Esophagus (tissue), 2 donors: Measurements from ENCODE around the gene DGKZ. TPM values are rescaled to one million over a fixed set of nuclear protein-coding genes. Genes with fewer than 3 reads are reported as not detected.

Experiments
- H3K27ac ChIP-seq, 2 donors: one replicate each; pipeline ENCODE4 v1.5.1; 2013; ENCODE audit warnings: low read depth in 2 of 2, mild to moderate bottlenecking in 2 of 2, inconsistent platforms in 1 of 2, low read length in 1 of 2, moderate library complexity in 1 of 2
- H3K27me3 ChIP-seq, 2 donors: one replicate each; pipeline ENCODE4 v1.6.1; 2013; ENCODE audit warnings: low read length in 2 of 2, control low read depth in 1 of 2, mild to moderate bottlenecking in 1 of 2; ENCODE audit not compliant: insufficient read depth in 2 of 2, control insufficient read depth in 1 of 2
- H3K36me3 ChIP-seq, 2 donors: one replicate each; pipeline ENCODE4 v1.6.1; 2013; ENCODE audit warnings: low read length in 1 of 2; ENCODE audit not compliant: control insufficient read depth in 2 of 2, insufficient read depth in 2 of 2
- H3K4me1 ChIP-seq, 2 donors: one replicate each; pipeline ENCODE4 v1.6.1; 2013; ENCODE audit warnings: low read length in 1 of 2; ENCODE audit not compliant: control insufficient read depth in 2 of 2, insufficient read depth in 2 of 2
- H3K4me3 ChIP-seq, 2 donors: one replicate each; pipeline ENCODE4 v1.5.1; 2013; ENCODE audit warnings: low read length in 2 of 2, mild to moderate bottlenecking in 2 of 2, low read depth in 1 of 2, moderate library complexity in 1 of 2
- H3K9me3 ChIP-seq, 2 donors: one replicate each; pipeline ENCODE4 v1.6.1; 2013; ENCODE audit warnings: mild to moderate bottlenecking in 2 of 2, low read depth in 1 of 2, low read length in 1 of 2, moderate library complexity in 1 of 2; ENCODE audit not compliant: control insufficient read depth in 2 of 2, insufficient read depth in 1 of 2
- WGBS, 2 donors: extraction: QIAGEN DNeasy Blood & Tissue Kit; methylation state at CpG; one replicate each; pipeline ENCODE4 v1.1.7; 2013; 5-methylcytosine and 5-hydroxymethylcytosine counted together
- polyA plus RNA-seq, 2 donors: library from polyadenylated mRNA; stranded (reverse); fragments of 200-250 nt; gene quantifications; one replicate each; pipeline ENCODE4 v1.2.3, GENCODE V29; 2013
- donor health status: healthy with polysubstance abuse.
- donor health status: Bipolar disorder and iron deficiency.

DGKZ gene
- polyA plus RNA-seq, 2 donors = 27.3 to 36.6 TPM

DNA sequence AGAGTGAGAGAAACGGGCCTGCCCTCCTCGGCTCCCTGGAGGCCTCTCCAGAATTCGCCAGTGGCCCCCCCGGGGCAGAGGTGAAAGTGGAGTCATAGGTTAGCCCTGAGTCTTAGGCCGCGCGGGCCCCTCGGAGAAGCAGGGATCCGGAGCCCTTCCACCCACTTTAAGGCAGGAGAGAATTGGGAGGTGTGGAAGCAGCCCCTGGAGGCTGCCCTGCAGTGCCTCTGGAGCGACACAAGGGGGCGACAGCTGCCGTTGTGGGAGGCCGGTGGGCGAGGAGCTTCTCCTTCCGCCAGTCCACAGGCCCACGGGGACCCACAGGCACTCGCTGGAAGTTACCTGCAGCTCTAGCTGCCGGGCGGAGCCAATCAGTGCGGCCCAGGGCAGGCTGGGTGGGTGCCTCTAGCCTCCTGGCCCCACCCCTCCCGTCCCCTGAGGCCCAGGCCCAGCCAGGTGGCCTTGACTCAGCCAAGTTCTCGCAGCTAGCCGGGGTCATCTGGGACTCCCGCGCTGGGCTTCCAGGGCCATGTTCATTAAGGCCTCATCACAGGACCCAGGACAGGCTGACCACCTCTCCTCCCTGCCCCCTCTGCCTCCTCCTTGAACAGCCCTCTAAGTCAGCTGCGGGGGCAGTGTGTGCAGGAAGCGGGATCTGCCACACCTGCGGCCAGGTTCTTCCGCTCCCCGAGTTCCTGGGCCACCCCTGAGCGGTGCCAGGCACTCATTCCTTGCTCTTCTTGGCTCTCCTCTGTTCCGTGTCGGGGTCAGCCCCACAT, 5.0 kb downstream of the DGKZ start:
- H3K4me1 ChIP-seq = peaks cover 3 to 33% of the 10 kb centered on the region in 2 donors
- no peaks in the 10 kb centered on the region for H3K27me3 ChIP-seq
- H3K9me3 ChIP-seq = no peaks in the 10 kb centered on the region
- peak overlapping the region in 1 of 2 donors; percentile 9 for H3K27ac ChIP-seq
- H3K4me3 ChIP-seq = no peak overlapping the region
- WGBS, 2 donors = 31 to 44% methylated on average over 33 of the region's 33 CpGs
- H3K36me3 ChIP-seq = peaks cover 0 to 3% of the 10 kb centered on the region in 2 donors

DNA sequence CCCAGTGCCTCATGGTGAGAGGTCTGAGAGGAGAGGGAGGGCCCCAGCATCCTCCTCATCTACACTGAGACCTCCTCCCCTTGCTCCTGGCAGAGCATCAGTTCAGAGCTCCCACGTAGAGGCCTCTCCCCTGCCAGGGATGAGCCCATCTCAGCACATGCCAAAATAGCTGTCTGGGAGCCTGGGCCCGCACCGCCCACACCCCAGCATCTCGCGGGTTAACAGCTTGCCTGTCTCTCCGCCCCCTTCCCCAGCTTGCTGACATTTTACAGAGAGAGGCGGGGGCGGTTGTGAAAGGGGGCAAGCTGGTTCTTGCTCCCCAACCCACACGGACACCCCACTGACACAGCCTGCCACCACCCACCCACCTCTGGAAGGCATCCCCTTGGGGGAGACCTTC, 6.4 kb downstream of the DGKZ start:
- 25 to 47% methylated on average over 9 of the region's 9 CpGs for WGBS, 2 donors
- peaks cover 3 to 29% of the 10 kb centered on the region in 2 donors for H3K4me1 ChIP-seq
- H3K27ac ChIP-seq = peak overlapping the region in 1 of 2 donors; percentile 29
- no peaks in the 10 kb centered on the region for H3K9me3 ChIP-seq
- H3K4me3 ChIP-seq = no peak overlapping the region
- H3K36me3 ChIP-seq = peaks cover 0 to 3% of the 10 kb centered on the region in 2 donors
- H3K27me3 ChIP-seq = no peaks in the 10 kb centered on the region

DNA sequence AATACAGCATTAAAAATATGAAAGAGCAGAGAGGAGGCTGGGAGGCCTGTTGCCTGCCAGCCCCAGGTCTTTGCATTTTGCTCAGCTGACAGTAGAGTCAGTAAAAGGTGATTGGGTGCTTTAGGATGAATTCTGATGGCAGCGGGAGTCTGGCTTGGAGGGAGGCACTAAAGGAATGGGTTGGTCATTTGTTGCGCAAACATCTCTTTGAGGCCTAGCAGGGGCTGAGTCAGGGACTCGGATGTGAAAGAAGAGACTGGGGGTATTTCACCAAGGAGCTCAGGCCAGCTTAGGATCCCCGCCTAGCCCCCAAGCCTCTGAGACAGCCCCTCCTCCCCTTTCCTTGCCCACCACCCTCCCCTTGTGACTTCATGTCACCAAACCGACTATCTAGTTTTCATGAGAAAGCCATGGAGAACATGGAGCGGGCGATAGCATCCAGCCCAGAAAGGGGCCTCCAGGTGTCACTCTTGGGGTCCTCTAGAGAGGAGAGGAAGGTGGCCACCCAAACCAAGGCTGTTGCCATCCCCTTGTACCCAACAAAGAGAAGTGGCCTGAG, 9.7 kb downstream of the DGKZ start:
- 79 to 80% methylated on average over 7 of the region's 7 CpGs for WGBS, 2 donors
- Histone ChIP-seq H3K36me3 (peaks cover 0 to 3% of the 10 kb centered on the region in 2 donors), H3K9me3 (no peaks in the 10 kb centered on the region), H3K4me3 (no peak overlapping the region), H3K27me3 (no peaks in the 10 kb centered on the region), H3K27ac (no peak overlapping the region), H3K4me1 (peaks cover 7 to 23% of the 10 kb centered on the region in 2 donors)

DNA sequence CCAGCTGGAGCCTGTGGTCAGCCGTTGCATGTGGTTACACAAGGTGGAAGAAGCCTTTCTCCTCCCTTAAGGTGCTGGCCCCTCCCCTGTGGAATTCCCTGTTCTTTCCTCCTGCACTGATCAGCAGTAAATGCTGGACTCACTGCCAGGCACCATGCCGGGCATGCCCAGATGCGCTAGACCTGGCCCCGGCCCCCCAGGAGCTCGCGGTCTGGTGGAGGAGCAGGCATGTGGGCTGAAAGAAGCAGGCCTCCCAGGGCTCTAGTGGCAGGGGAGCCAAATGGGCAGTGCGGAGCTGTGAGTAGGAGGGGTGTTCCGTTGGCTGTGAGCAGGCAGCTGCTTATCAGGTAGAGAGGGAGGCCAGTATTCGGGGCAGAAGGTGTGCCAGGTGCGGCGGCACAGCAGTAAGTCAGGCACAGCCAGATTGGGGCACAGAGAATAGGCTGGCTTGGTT, 10.2 kb downstream of the DGKZ start:
- 45 to 50% methylated on average over 11 of the region's 11 CpGs for WGBS, 2 donors
- Histone ChIP-seq H3K4me3 (no peak overlapping the region), H3K36me3 (peaks cover 0 to 3% of the 10 kb centered on the region in 2 donors), H3K4me1 (peaks cover 7 to 22% of the 10 kb centered on the region in 2 donors), H3K9me3 (no peaks in the 10 kb centered on the region), H3K27me3 (no peaks in the 10 kb centered on the region), H3K27ac (peak overlapping the region; percentile 24 to 59)

DNA sequence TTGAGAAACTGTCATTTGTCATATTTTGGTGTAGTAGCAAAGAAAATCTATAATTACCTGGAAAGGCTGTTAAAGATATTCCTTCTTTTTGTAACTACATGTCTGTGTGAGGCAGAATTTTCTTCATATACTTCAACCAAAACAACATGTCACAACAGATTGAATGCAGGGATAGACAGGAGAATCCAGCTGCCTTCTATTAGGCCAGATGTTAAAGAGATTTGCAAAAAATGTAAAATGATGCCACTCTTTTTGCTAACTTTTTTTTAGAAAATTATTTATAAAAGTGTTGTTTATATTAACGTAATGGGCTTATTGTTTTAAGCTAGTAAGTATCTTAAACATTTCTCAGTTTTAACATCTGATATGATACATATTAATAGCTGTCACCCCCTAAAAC, 12.7 kb downstream of the DGKZ start:
- peaks cover 17 to 31% of the 10 kb centered on the region in 2 donors for H3K4me1 ChIP-seq
- H3K27me3 ChIP-seq = no peaks in the 10 kb centered on the region
- no peaks in the 10 kb centered on the region for H3K36me3 ChIP-seq
- no peaks in the 10 kb centered on the region for H3K9me3 ChIP-seq
- WGBS, 2 donors = 62 to 79% methylated on average over 1 of the region's 1 CpG
- H3K4me3 ChIP-seq = no peak overlapping the region
- H3K27ac ChIP-seq = no peak overlapping the region

DNA sequence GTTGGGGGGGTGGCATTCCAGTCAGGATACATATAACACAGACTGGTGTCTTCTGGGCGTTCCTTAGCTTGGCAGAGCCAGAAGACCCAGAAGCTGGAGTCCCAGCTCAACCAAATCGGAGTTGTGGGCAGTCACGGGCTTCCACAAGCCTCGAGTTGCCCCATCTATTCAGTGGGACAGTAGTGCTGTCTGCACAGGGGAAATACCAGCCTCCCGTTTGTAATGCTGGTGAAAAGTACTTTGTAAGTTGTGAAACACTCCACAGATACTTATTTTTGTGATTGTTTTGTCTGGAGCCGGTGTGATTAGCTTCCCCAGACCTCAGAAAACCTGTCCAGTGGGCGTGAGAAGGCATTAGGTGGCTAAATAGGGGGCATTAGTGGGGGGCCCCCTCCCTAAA, 13.6 kb downstream of the DGKZ start:
- WGBS, 2 donors = 45 to 59% methylated on average over 7 of the region's 7 CpGs
- Histone ChIP-seq H3K27me3 (no peaks in the 10 kb centered on the region), H3K4me3 (no peak overlapping the region), H3K4me1 (peaks cover 17 to 31% of the 10 kb centered on the region in 2 donors), H3K36me3 (no peaks in the 10 kb centered on the region), H3K9me3 (no peaks in the 10 kb centered on the region), H3K27ac (peak overlapping the region; percentile 61 to 85)

DNA sequence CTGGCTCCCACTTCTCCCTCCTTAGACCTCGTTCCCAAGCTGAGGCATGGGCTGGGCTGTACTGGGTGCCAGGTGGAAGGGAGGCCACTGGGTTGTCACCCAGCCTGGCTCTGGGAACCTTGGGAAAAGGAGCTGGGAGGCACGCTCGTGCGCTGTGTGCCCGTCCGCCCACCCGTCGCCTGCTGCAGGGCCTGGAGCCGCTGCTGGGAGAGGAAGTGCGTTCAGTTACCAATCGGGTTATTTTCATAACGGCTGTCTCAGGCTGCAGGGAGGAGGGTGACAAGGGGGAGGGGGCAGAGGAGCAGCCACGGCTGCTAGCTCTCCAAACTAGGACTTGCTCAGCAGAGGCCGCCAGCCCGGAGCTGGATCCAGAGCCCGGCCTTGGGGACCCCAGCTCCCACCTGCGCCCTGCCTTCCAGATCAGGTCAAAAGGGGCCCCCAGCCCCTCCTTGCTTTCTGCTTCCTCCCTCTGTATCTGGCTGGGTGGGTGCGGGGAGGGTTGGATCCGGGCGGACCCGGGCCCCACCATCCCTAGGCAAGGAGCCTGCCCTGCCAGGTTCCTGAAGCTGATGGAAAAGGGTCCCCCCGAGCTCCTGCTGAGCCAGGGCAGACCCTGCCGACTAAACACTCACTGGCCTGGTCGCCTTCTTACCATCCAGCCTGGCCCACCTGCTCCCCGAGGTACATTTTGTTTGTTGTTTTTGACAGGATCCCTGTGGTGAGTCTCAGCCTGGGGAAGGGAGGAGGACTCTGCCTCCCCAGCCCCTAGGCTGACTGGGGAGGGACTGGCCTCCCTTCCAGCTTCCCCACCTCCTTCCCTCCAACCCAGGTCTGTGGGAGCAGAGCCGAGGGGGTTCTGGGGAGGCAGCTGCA, 14.3 kb downstream of the DGKZ start:
- 23 to 37% methylated on average over 21 to 26 of the region's 26 CpGs for WGBS, 2 donors
- no peaks in the 10 kb centered on the region for H3K27me3 ChIP-seq
- peaks cover 13 to 31% of the 10 kb centered on the region in 2 donors for H3K4me1 ChIP-seq
- H3K9me3 ChIP-seq = no peaks in the 10 kb centered on the region
- peak overlapping the region; percentile 61 to 85 for H3K27ac ChIP-seq
- H3K4me3 ChIP-seq = no peak overlapping the region
- H3K36me3 ChIP-seq = peaks cover 0 to 3% of the 10 kb centered on the region in 2 donors

DNA sequence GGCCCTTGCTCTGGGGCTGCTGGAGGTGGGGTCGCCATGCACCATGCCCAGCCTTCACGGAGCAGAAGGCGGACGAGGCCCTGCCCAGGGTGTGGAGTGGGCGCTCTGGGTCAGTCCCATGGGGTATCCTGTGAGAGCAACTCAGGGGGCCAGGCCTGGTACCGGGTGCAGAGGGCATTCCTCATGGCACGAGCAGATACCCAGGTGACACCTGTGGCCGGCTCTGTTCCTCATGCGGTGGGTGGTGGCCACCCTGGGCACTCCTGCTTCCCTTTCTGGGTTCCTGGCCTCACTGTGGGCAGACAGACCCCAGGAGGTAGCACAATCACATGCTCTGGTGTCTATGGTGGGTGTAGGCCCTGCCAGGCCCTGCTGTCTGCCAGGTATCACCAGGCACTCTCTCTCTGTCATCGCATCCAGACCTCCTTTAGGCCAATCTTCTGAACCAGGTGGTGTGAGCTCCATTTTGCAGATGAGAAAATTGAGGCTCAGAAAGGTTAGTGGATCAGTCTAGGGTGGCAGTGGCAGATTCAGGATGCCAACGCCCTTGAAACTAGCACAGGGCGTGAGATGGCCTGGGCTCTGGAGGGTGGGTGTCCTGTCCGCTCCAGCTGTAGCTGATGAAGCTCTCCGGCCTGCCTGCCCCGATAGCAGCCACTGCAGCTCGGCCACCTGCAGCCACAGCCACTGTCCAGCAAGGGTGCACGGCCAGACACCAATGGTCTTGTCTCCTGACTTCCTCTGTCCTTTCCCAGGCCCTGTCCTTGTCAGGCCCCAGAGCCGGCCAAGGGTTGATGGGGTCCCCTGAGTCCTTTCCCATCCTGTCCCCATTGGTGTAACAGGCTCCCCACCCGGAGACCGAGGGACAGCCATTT, 15.1 kb downstream of the DGKZ start:
- Histone ChIP-seq H3K4me1 (peaks cover 13 to 34% of the 10 kb centered on the region in 2 donors), H3K4me3 (no peak overlapping the region), H3K27me3 (no peaks in the 10 kb centered on the region), H3K36me3 (peaks cover 0 to 8% of the 10 kb centered on the region in 2 donors), H3K9me3 (no peaks in the 10 kb centered on the region), H3K27ac (peak overlapping the region; percentile 42 to 85)
- 76 to 84% methylated on average over 20 of the region's 20 CpGs for WGBS, 2 donors

DNA sequence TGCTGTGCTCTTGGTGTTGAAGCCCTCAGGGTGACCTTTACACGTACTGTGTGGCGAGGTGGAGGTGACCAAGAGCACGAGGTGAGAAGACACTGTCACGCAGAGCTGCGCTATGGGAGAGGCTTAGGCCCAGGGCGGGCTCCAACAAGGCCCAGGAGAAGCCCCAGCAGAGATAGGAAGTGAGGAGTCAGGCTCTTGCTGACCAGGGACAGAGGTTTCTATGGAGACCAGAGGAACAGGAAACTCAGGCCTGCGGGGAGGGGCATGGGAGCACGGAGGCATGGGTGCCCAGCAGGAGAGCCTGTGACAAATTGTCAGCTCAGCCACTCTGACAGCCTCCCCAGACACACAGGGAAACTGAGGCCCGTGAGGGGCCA, 15.8 kb downstream of the DGKZ start:
- no peaks in the 10 kb centered on the region for H3K27me3 ChIP-seq
- H3K27ac ChIP-seq = peak overlapping the region; percentile 62 to 64
- H3K9me3 ChIP-seq = no peaks in the 10 kb centered on the region
- H3K36me3 ChIP-seq = peaks cover 0 to 12% of the 10 kb centered on the region in 2 donors
- H3K4me1 ChIP-seq = peaks cover 13 to 30% of the 10 kb centered on the region in 2 donors
- no peak overlapping the region for H3K4me3 ChIP-seq
- WGBS, 2 donors = 58 to 67% methylated on average over 9 of the region's 9 CpGs
